Upper lobe of left lung (tissue), 4 donors: Measurements from ENCODE around the gene UBE2F.

Experiments used
- POLR2A ChIP-seq, 4 donors: fragments of 450-650 bp; IDR thresholded peaks; one replicate each; pipeline ENCODE4 v1.5.1; 2016 to 2017; ENCODE audit warnings: antibody characterized with exemption in 4 of 4, mild to moderate bottlenecking in 2 of 4
- POLR2AphosphoS5 ChIP-seq, 2 donors: sonication (generic); formaldehyde crosslinking; IDR thresholded peaks; one replicate each; pipeline ENCODE4 v1.5.1; 2017; ENCODE audit warnings: antibody characterized with exemption in 2 of 2

GRCh38 chr2:237996021-237996593, 29.3 kb downstream of the UBE2F start:
- TF ChIP-seq POLR2AphosphoS5 (IDR thresholded peaks at IDR 0.05) (no peak), POLR2A (IDR thresholded peaks at IDR 0.05) (no peak)
